ENCODE measurements around the gene SPRYD7. TPM values are rescaled to one million over a fixed set of nuclear protein-coding genes. Genes with fewer than 3 reads are reported as not detected.

The SPRYD7 gene
- total RNA-seq: 1 to 10 TPM; 1.7 to 3.1 (median 2.3) TPM
- polyA plus RNA-seq: 1 to 10 TPM; 1.5 to 1.7 TPM
- total RNA-seq: 2.0 reads per million, percentile 9 among the genes with 10 or more reads in this experiment

GRCh38 chr13:49936075-49936967 is at the start of gene SPRYD7:
Gene SPRYD7, minus strand, starts transcription at chr13:49936340. Its CDS starts 105 bp downstream, at chr13:49936235.
- Mint-ChIP-seq H3K4me1 (peaks cover 12 to 28% (median 15%) of the 10 kb centered on the region in 7 donors), H3K9me3 (no peaks in the 10 kb centered on the region), H3K27ac (peak within 1 kb of the TSS; percentile 74 to 95 (median 86)), H3K4me3 (peak within 1 kb of the TSS; percentile 86 to 99 (median 96)), H3K36me3 (no peaks in the 10 kb centered on the region), H3K27me3 (peaks cover 0 to 33% (median 0%) of the 10 kb centered on the region in 5 donors)
- ATAC-seq: peak; percentile 98
- ChIA-PET CTCF (interaction anchor here (0.6 to 1.0 kb wide), 4 partner anchors 33 to 975 kb away, joined by 3 to 5 read pairs (median 3); no protein-coding TSS in a partner anchor), POLR2A (interaction anchor here (0.8 to 1.7 kb wide), 6 partner anchors 8 to 973 kb away, joined by 3 to 9 read pairs (median 4); partner anchors contain the start of genes RNASEH2B and TRIM13)
- Histone ChIP-seq H3K4me3 (ENCODE audit: low read length) (peak within 1 kb of the TSS; percentile 99), H3K9me3 (ENCODE audit: control insufficient read depth in 2 of 3, low read length in 3 of 3) (no peaks in the 10 kb centered on the region), H3K27me3 (ENCODE audit: control insufficient read depth in 2 of 2, insufficient read depth in 2 of 2, low read length in 2 of 2) (no peaks in the 10 kb centered on the region), H3K36me3 (ENCODE audit: control insufficient read depth in 2 of 3, insufficient read depth in 3 of 3, low read length in 3 of 3) (peaks cover 0 to 11% (median 0%) of the 10 kb centered on the region in 3 experiments), H3K4me1 (ENCODE audit: control insufficient read depth in 2 of 2, insufficient read depth in 2 of 2, low read length in 2 of 2) (peaks cover 10 to 14% of the 10 kb centered on the region in 2 donors), H3K27ac (ENCODE audit: low read depth, low read length) (peak within 1 kb of the TSS; percentile 69)
- intact Hi-C loops (cut with micrococcal nuclease): loop anchor here (1.0 to 10.0 kb wide), 18 partner anchors 61 to 1516 kb away; partner anchors contain the start of genes CAB39L (in 2 of the 2), EBPL (in 2 of the 2), SETDB2 (in 2 of the 2) and TRIM13 (in 2 of the 2)
- DNase-seq: peak; percentile 82 to 99 (median 90)

DNA sequence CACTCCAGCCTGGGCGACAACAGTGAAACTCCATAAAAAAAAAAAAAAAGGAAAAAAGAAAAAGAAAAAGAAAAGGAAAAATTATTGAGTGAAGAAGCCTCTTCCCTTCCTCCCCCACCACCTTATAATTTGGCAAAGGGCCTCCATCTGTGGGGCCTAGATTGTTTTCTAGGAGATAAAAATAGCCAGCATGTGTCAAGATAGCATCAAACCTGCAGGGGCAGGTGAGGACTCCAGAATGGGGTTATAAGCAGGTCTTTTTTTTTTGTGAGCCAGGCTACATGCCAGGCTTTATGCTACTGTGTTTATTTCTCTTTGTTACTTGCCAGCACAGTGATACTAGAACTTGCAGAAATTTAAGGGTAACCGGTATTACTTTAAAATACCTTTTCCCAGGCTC is 49.0 kb upstream of the SPRYD7 start:
- no peaks in the 10 kb centered on the region for H3K9me3 ChIP-seq (ENCODE audit: control insufficient read depth in 2 of 3, low read length in 3 of 3)
- ChIA-PET CTCF (interaction anchor here (0.6 kb wide), 1 partner anchor 824 kb away, joined by 3 read pairs; no protein-coding TSS in a partner anchor), POLR2A (no interaction called here)
- intact Hi-C loops (cut with micrococcal nuclease): no loop called here
- Mint-ChIP-seq H3K9me3 (no peaks in the 10 kb centered on the region), H3K4me1 (peaks cover 0 to 4% (median 0%) of the 10 kb centered on the region in 7 donors), H3K27ac (peak overlapping the region in 1 of 9 donors; percentile 20), H3K36me3 (peaks cover 0 to 26% (median 0%) of the 10 kb centered on the region in 5 donors), H3K27me3 (no peaks in the 10 kb centered on the region), H3K4me3 (no peak overlapping the region)
- no peaks in the 10 kb centered on the region for H3K36me3 ChIP-seq (ENCODE audit: control insufficient read depth in 2 of 3, insufficient read depth in 3 of 3, low read length in 3 of 3)
- no peak for DNase-seq
- H3K4me1 ChIP-seq (ENCODE audit: control insufficient read depth in 2 of 2, insufficient read depth in 2 of 2, low read length in 2 of 2): no peaks in the 10 kb centered on the region
- no peak for ATAC-seq
- no peak overlapping the region for H3K4me3 ChIP-seq (ENCODE audit: low read length)
- H3K27ac ChIP-seq (ENCODE audit: low read depth, low read length): no peak overlapping the region
- H3K27me3 ChIP-seq (ENCODE audit: control insufficient read depth in 2 of 2, insufficient read depth in 2 of 2, low read length in 2 of 2): no peaks in the 10 kb centered on the region

GRCh38 chr13:49980266-49980665 is 44.1 kb upstream of the SPRYD7 start:
- POLR2A ChIA-PET: interaction anchor here (1.2 to 2.7 kb wide), 3 partner anchors 17 to 930 kb away, joined by 3 to 7 read pairs (median 4); partner anchors contain the start of gene TRIM13

GRCh38 chr13:49977992-49978391 is 41.9 kb upstream of the SPRYD7 start:
- Histone ChIP-seq H3K36me3 (ENCODE audit: control insufficient read depth in 2 of 3, insufficient read depth in 3 of 3, low read length in 3 of 3) (no peaks in the 10 kb centered on the region), H3K27me3 (ENCODE audit: control insufficient read depth in 2 of 2, insufficient read depth in 2 of 2, low read length in 2 of 2) (no peaks in the 10 kb centered on the region), H3K27ac (ENCODE audit: low read depth, low read length) (no peak overlapping the region), H3K4me3 (ENCODE audit: low read length) (no peak overlapping the region), H3K9me3 (ENCODE audit: control insufficient read depth in 2 of 3, low read length in 3 of 3) (no peaks in the 10 kb centered on the region), H3K4me1 (ENCODE audit: control insufficient read depth in 2 of 2, insufficient read depth in 2 of 2, low read length in 2 of 2) (no peaks in the 10 kb centered on the region)
- H3K36me3 Mint-ChIP-seq: peaks cover 0 to 13% (median 0%) of the 10 kb centered on the region in 5 donors
- H3K27ac Mint-ChIP-seq: no peak overlapping the region
- DNase-seq: no peak
- H3K4me1 Mint-ChIP-seq: peaks cover 0 to 10% (median 0%) of the 10 kb centered on the region in 7 donors
- no peaks in the 10 kb centered on the region for H3K27me3 Mint-ChIP-seq
- intact Hi-C loops (cut with micrococcal nuclease): loop anchor here (2.0 to 5.0 kb wide), 4 partner anchors 19 to 1309 kb away; partner anchors contain the start of gene TRIM13 (in 1 of the 2)
- peaks cover 0 to 2% (median 0%) of the 10 kb centered on the region in 11 donors for H3K9me3 Mint-ChIP-seq
- POLR2A ChIA-PET: interaction anchor here (0.6 to 2.7 kb wide), 2 partner anchors 19 to 988 kb away, joined by 4 to 7 read pairs; partner anchors contain the start of gene TRIM13
- CTCF ChIA-PET: interaction anchor here (1.4 to 3.0 kb wide), 5 partner anchors 19 to 1091 kb away, joined by 4 to 33 read pairs (median 13); partner anchors contain the start of gene TRIM13
- H3K4me3 Mint-ChIP-seq: no peak overlapping the region
- no peak for ATAC-seq

More at GRCh38 chr13:49980266-49980665, 44.1 kb upstream of the SPRYD7 start:
- CTCF ChIA-PET: interaction anchor here (0.6 to 1.3 kb wide), 3 partner anchors 608 to 932 kb away, joined by 3 to 4 read pairs (median 3); no protein-coding TSS in a partner anchor
- Mint-ChIP-seq H3K4me1 (peaks cover 0 to 13% (median 0%) of the 10 kb centered on the region in 7 donors), H3K4me3 (no peak overlapping the region), H3K9me3 (peaks cover 0 to 2% (median 0%) of the 10 kb centered on the region in 11 donors), H3K27ac (no peak overlapping the region), H3K27me3 (no peaks in the 10 kb centered on the region), H3K36me3 (peaks cover 0 to 16% (median 0%) of the 10 kb centered on the region in 5 donors)
- Histone ChIP-seq H3K4me1 (ENCODE audit: control insufficient read depth in 2 of 2, insufficient read depth in 2 of 2, low read length in 2 of 2) (no peaks in the 10 kb centered on the region), H3K36me3 (ENCODE audit: control insufficient read depth in 2 of 3, insufficient read depth in 3 of 3, low read length in 3 of 3) (no peaks in the 10 kb centered on the region), H3K27ac (ENCODE audit: low read depth, low read length) (no peak overlapping the region), H3K27me3 (ENCODE audit: control insufficient read depth in 2 of 2, insufficient read depth in 2 of 2, low read length in 2 of 2) (no peaks in the 10 kb centered on the region), H3K9me3 (ENCODE audit: control insufficient read depth in 2 of 3, low read length in 3 of 3) (no peaks in the 10 kb centered on the region), H3K4me3 (ENCODE audit: low read length) (no peak overlapping the region)
- DNase-seq (no peak), ATAC-seq (no peak)
- intact Hi-C loops (cut with micrococcal nuclease): no loop called here

DNA sequence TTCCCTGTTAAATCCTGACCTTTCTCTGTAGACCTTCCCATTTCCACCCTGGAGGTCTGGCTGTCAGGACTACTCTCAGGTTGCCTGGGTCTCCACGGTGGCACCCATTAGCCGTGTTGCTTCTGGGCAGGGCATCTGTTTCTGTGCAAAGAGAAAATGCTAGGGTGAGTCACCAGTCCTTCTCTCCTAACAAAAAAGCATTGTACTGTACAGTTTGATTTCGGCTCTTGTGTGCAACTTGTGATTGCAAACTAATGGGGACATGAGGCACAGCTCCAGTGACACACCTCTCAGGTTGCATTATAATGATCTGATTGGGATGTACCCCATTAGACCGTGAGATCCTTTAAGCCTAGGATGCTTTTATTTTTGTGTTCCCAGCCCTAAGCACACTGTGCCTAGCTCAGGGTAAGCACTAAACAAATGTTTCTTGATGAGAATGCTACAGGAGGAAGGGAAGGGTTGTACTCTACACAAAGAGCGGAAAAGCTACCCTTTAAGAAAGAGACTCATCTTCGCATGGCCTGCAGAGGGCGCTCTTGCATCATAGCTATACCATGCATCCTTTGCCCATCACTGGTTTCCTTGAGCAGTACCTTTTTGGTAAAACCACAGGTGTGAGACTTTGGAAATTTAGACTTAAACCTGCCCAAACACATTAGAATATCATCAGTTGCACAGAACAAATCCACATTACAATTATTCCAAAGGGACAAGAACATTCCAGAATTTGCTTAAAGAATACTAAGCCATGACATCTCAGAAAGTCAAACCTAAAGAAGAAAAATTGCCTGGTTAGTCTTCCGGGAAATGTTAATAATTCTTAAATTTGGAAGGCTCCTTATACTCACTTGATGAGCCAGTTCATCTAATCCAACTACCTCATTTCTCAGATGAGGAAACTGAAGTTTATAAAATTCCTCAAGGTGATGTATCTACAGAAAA is 40.4 kb upstream of the SPRYD7 start:
- Histone ChIP-seq H3K27ac (ENCODE audit: low read depth, low read length) (no peak overlapping the region), H3K27me3 (ENCODE audit: control insufficient read depth in 2 of 2, insufficient read depth in 2 of 2, low read length in 2 of 2) (no peaks in the 10 kb centered on the region), H3K4me1 (ENCODE audit: control insufficient read depth in 2 of 2, insufficient read depth in 2 of 2, low read length in 2 of 2) (no peaks in the 10 kb centered on the region), H3K9me3 (ENCODE audit: control insufficient read depth in 2 of 3, low read length in 3 of 3) (no peaks in the 10 kb centered on the region), H3K36me3 (ENCODE audit: control insufficient read depth in 2 of 3, insufficient read depth in 3 of 3, low read length in 3 of 3) (no peaks in the 10 kb centered on the region), H3K4me3 (ENCODE audit: low read length) (no peak overlapping the region)
- Mint-ChIP-seq H3K36me3 (peaks cover 0 to 4% (median 0%) of the 10 kb centered on the region in 5 donors), H3K4me1 (peaks cover 0 to 10% (median 0%) of the 10 kb centered on the region in 7 donors), H3K4me3 (no peak overlapping the region), H3K27ac (peak overlapping the region in 1 of 9 donors; percentile 38), H3K9me3 (peaks cover 0 to 2% (median 0%) of the 10 kb centered on the region in 11 donors), H3K27me3 (no peaks in the 10 kb centered on the region)
- POLR2A ChIA-PET: interaction anchor here (0.6 to 1.5 kb wide), 5 partner anchors 224 to 938 kb away, joined by 3 to 13 read pairs (median 4); no protein-coding TSS in a partner anchor
- intact Hi-C loops (cut with micrococcal nuclease): loop anchor here (1.0 to 5.0 kb wide), 12 partner anchors 20 to 1310 kb away; partner anchors contain the start of gene TRIM13 (in 2 of the 2)
- CTCF ChIA-PET: interaction anchor here (0.6 to 3.0 kb wide), 21 partner anchors 9 to 1095 kb away, joined by 3 to 33 read pairs (median 4); partner anchors contain the start of gene TRIM13
- DNase-seq: peak; percentile 54 to 77 (median 66)
- ATAC-seq: peak; percentile 94
